ENCODE results near the gene CTSL. TPM values are rescaled to one million over a fixed set of nuclear protein-coding genes. Genes with fewer than 3 reads are reported as not detected.
"Not testable (repeated sequence)": the region's sequence is repeated elsewhere in the genome, so short reads cannot be mapped to it uniquely, and the experiment has no call there.

Gene CTSL
- total and polyA plus RNA-seq, 2 experiments from 2014 or later: 401 to 402 TPM

- Histone ChIP-seq H3K4me2 (ENCODE audit: unreplicated experiment) (no peak overlapping the region), H3K9me2 (ENCODE audit: insufficient read depth) (no peaks in the 10 kb centered on the region), H3F3A (ENCODE audit: insufficient read depth) (peaks cover 5% of the 10 kb centered on the region; the same call in 1 of the 2 replicates), H3K4me1 (ENCODE audit: insufficient read depth) (no peaks in the 10 kb centered on the region), H3K27me3 (replicated peaks; ENCODE audit: insufficient read depth) (no peaks in the 10 kb centered on the region), H3K9ac (no peak overlapping the region), H3K9me3 (ENCODE audit: low read depth) (no peaks in the 10 kb centered on the region), H4K20me1 (ENCODE audit: insufficient read depth) (no peaks in the 10 kb centered on the region), H2AFZ (peak overlapping the region; percentile 50), H3K79me2 (ENCODE audit: insufficient read depth) (no peaks in the 10 kb centered on the region), H3K27ac (no peak overlapping the region), H3K36me3 (ENCODE audit: low read depth) (no peaks in the 10 kb centered on the region), H3K4me3 (no peak overlapping the region)
- no peak for TF ChIP-seq EZH2phosphoT487 (IDR thresholded peaks at IDR 0.05; ENCODE audit: insufficient read depth, low read depth)
- TF ChIP-seq EZH2 (IDR thresholded peaks at IDR 0.05; ENCODE audit: insufficient read depth, poor library complexity, severe bottlenecking): no peak
- no peak for DNase-seq
- WGBS, 2 experiments (ENCODE audit: low coverage in 1 of 2, low lambda C conversion rate in 2 of 2, missing lambda C conversion rate in 2 of 2): 19 to 24% methylated on average over 4 of the region's 4 CpGs
- in situ Hi-C loops (cut with MboI): no loop called here
These were observed 15.4 kb downstream of the CTSL start for GRCh38 chr9:87741326-87741725.

- 7 to 8% methylated on average over 5 of the region's 5 CpGs for WGBS, 2 experiments (ENCODE audit: low coverage in 1 of 2, low lambda C conversion rate in 2 of 2, missing lambda C conversion rate in 2 of 2)
- H3K4me3 ChIP-seq: no peak overlapping the region
- H4K20me1 ChIP-seq (ENCODE audit: insufficient read depth): no peaks in the 10 kb centered on the region
- no peak overlapping the region for H3K9ac ChIP-seq
- no peaks in the 10 kb centered on the region for H3K4me1 ChIP-seq (ENCODE audit: insufficient read depth)
- H3K27ac ChIP-seq: no peak overlapping the region
- H2AFZ ChIP-seq: peak overlapping the region; percentile 31; the same call in 1 of the 2 replicates
- no peak for DNase-seq
- no peaks in the 10 kb centered on the region for H3K9me2 ChIP-seq (ENCODE audit: insufficient read depth)
- TF ChIP-seq EZH2phosphoT487 (IDR thresholded peaks at IDR 0.05; ENCODE audit: insufficient read depth, low read depth) (no peak), EZH2 (IDR thresholded peaks at IDR 0.05; ENCODE audit: insufficient read depth, poor library complexity, severe bottlenecking) (no peak)
- H3K4me2 ChIP-seq (ENCODE audit: unreplicated experiment): no peak overlapping the region
- no peaks in the 10 kb centered on the region for H3K36me3 ChIP-seq (ENCODE audit: low read depth)
- in situ Hi-C loops (cut with MboI): no loop called here
- H3F3A ChIP-seq (ENCODE audit: insufficient read depth): peaks cover 5% of the 10 kb centered on the region; the same call in 1 of the 2 replicates
- no peaks in the 10 kb centered on the region for H3K27me3 ChIP-seq (replicated peaks; ENCODE audit: insufficient read depth)
- no peaks in the 10 kb centered on the region for H3K79me2 ChIP-seq (ENCODE audit: insufficient read depth)
- no peaks in the 10 kb centered on the region for H3K9me3 ChIP-seq (ENCODE audit: low read depth)
These were observed 16.0 kb downstream of the CTSL start for GRCh38 chr9:87741891-87742290.

- in situ Hi-C loops (cut with MboI): no loop called here
- DNase-seq: peak; percentile 12
- WGBS, 2 experiments (ENCODE audit: low coverage in 1 of 2, low lambda C conversion rate in 2 of 2, missing lambda C conversion rate in 2 of 2): 85 to 87% methylated on average over 3 of the region's 3 CpGs
These were observed 17.0 kb downstream of the CTSL start for GRCh38 chr9:87742813-87743428.

GRCh38 chr9:87744247-87744646 lies 18.3 kb downstream of the CTSL start:
- H3K79me2 ChIP-seq (ENCODE audit: insufficient read depth); H3K36me3 ChIP-seq (ENCODE audit: low read depth); H3K4me1 ChIP-seq (ENCODE audit: insufficient read depth); H3K4me2 ChIP-seq (ENCODE audit: unreplicated experiment); H2AFZ ChIP-seq; H3K9me3 ChIP-seq (ENCODE audit: low read depth); DNase-seq; H3K9me2 ChIP-seq (ENCODE audit: insufficient read depth); in situ Hi-C loops (cut with MboI); H3F3A ChIP-seq (ENCODE audit: insufficient read depth); H3K27ac ChIP-seq; H3K9ac ChIP-seq; H4K20me1 ChIP-seq (ENCODE audit: insufficient read depth); H3K27me3 ChIP-seq (replicated peaks; ENCODE audit: insufficient read depth); H3K4me3 ChIP-seq: not testable (repeated sequence)
- WGBS, 2 experiments (ENCODE audit: low coverage in 1 of 2, low lambda C conversion rate in 2 of 2, missing lambda C conversion rate in 2 of 2): 79 to 82% methylated on average over 5 to 7 of the region's 7 CpGs

More at GRCh38 chr9:87742813-87743428, 17.0 kb downstream of the CTSL start:
- Histone ChIP-seq H3K36me3 (ENCODE audit: low read depth) (no peaks in the 10 kb centered on the region), H3F3A (ENCODE audit: insufficient read depth) (peaks cover 5% of the 10 kb centered on the region; the same call in 1 of the 2 replicates), H3K27ac (no peak overlapping the region), H3K27me3 (replicated peaks; ENCODE audit: insufficient read depth) (no peaks in the 10 kb centered on the region), H3K9me3 (ENCODE audit: low read depth) (no peaks in the 10 kb centered on the region), H4K20me1 (ENCODE audit: insufficient read depth) (no peaks in the 10 kb centered on the region), H3K79me2 (ENCODE audit: insufficient read depth) (no peaks in the 10 kb centered on the region), H2AFZ (0 out of 2 replicates have a peak overlapping the region, but pooled peaks have one; percentile 31), H3K4me3 (no peak overlapping the region), H3K9ac (no peak overlapping the region), H3K4me1 (ENCODE audit: insufficient read depth) (no peaks in the 10 kb centered on the region), H3K9me2 (ENCODE audit: insufficient read depth) (no peaks in the 10 kb centered on the region), H3K4me2 (ENCODE audit: unreplicated experiment) (no peak overlapping the region)
- TF ChIP-seq EZH2phosphoT487 (IDR thresholded peaks at IDR 0.05; ENCODE audit: insufficient read depth, low read depth) (no peak), EZH2 (IDR thresholded peaks at IDR 0.05; ENCODE audit: insufficient read depth, poor library complexity, severe bottlenecking) (no peak)

Data from GM23248 (cell line).